NCI-H1436 (cell line): ENCODE results near the gene SMYD2.

Experiments
- DNase-seq: peaks from one replicate; lab custom pipeline; 2025; lab: John Stamatoyannopoulos, UW

Gene SMYD2

GRCh38 chr1:214281021-214281719 is at the start of gene SMYD2:
TSS of gene SMYD2 (plus strand) at chr1:214281159. CDS start at chr1:214281255, 96 bp downstream.
- peak; percentile 76 for DNase-seq

- DNase-seq = no peak
Observed at GRCh38 chr1:214233856-214234634, 46.9 kb upstream of the SMYD2 start.

- DNase-seq = peak; percentile 90
Observed at GRCh38 chr1:214234635-214235025, 46.3 kb upstream of the SMYD2 start.

GRCh38 chr1:214236477-214236876 is 44.5 kb upstream of the SMYD2 start:
- no peak for DNase-seq

- no peak for DNase-seq
Observed at GRCh38 chr1:214241060-214241459, 39.9 kb upstream of the SMYD2 start.

- no peak for DNase-seq
Observed at GRCh38 chr1:214244252-214244651, 36.7 kb upstream of the SMYD2 start.

- no peak for DNase-seq
Observed at GRCh38 chr1:214244841-214245240, 36.1 kb upstream of the SMYD2 start.

GRCh38 chr1:214247501-214248041 is 33.4 kb upstream of the SMYD2 start:
- DNase-seq = no peak

- no peak for DNase-seq
Observed at GRCh38 chr1:214248311-214249085, 32.5 kb upstream of the SMYD2 start.

GRCh38 chr1:214249651-214250050 is 31.3 kb upstream of the SMYD2 start:
- DNase-seq = no peak

- no peak for DNase-seq
Observed at GRCh38 chr1:214251354-214251753, 29.6 kb upstream of the SMYD2 start.

- DNase-seq = no peak
Observed at GRCh38 chr1:214255509-214255908, 25.4 kb upstream of the SMYD2 start.

- DNase-seq = no peak
Observed at GRCh38 chr1:214259353-214259977, 21.5 kb upstream of the SMYD2 start.

GRCh38 chr1:214260561-214261205 is 20.3 kb upstream of the SMYD2 start:
- no peak for DNase-seq

GRCh38 chr1:214261206-214262123 is 19.5 kb upstream of the SMYD2 start:
- peak; percentile 84 for DNase-seq

GRCh38 chr1:214264196-214264595 is 16.8 kb upstream of the SMYD2 start:
- peak; percentile 19 for DNase-seq

GRCh38 chr1:214264976-214265375 is 16.0 kb upstream of the SMYD2 start:
- DNase-seq = no peak

- no peak for DNase-seq
Observed at GRCh38 chr1:214270097-214270650, 10.8 kb upstream of the SMYD2 start.

GRCh38 chr1:214271174-214271858 is 9.6 kb upstream of the SMYD2 start:
- no peak for DNase-seq
